Nephron (organoid): ENCODE results near the gene STING1.
"Not testable (repeated sequence)": the region's sequence is repeated elsewhere in the genome, so short reads cannot be mapped to it uniquely, and the experiment has no call there.

Experiments
- H3K27ac Mint-ChIP-seq, 3 experiments: 2 replicates each; pipeline ENCODE4 v1.8.0; 2020; ENCODE audit warnings: mixed read lengths in 3 of 3, mild to moderate bottlenecking in 2 of 3, moderate library complexity in 1 of 3
- H3K27me3 Mint-ChIP-seq: 2 replicates; pipeline ENCODE4 v1.8.0; 2021; ENCODE audit warnings: low read depth, mild to moderate bottlenecking, moderate library complexity, mixed read lengths
- H3K36me3 Mint-ChIP-seq: 2 replicates; pipeline ENCODE4 v1.8.0; 2020; ENCODE audit warnings: low read depth, mixed read lengths
- H3K4me1 Mint-ChIP-seq: 2 replicates; pipeline ENCODE4 v1.8.0; 2020; ENCODE audit warnings: mixed read lengths
- H3K4me3 Mint-ChIP-seq, 3 experiments: 2 replicates each; pipeline ENCODE4 v1.8.0; 2020; ENCODE audit warnings: mild to moderate bottlenecking in 3 of 3, mixed read lengths in 3 of 3, moderate library complexity in 2 of 3
- H3K9me3 Mint-ChIP-seq: 2 replicates; pipeline ENCODE4 v1.8.0; 2020; ENCODE audit warnings: mixed read lengths
- CTCF ChIP-seq, 3 experiments: fragments of 200-600 bp; sonication (generic); IDR thresholded peaks; one replicate each; pipeline ENCODE4 v1.5.0; 2021; ENCODE audit warnings: antibody characterized with exemption in 3 of 3; ENCODE audit not compliant: unreplicated experiment in 3 of 3

STING1 gene

GRCh38 chr5:139482050-139482889 lies at the start of gene STING1:
Gene STING1 (minus strand): TSS chr5:139482758. CDS start chr5:139481704, 1,054 bp downstream.
- H3K27ac Mint-ChIP-seq: peak within 1 kb of the TSS; percentile 95 to 99 (median 99)
- no peaks in the 10 kb centered on the region for H3K36me3 Mint-ChIP-seq
- peak within 1 kb of the TSS; percentile 62 to 90 (median 86) for H3K4me3 Mint-ChIP-seq
- H3K27me3 Mint-ChIP-seq: no peaks in the 10 kb centered on the region
- H3K9me3 Mint-ChIP-seq: no peaks in the 10 kb centered on the region
- peaks cover 36% of the 10 kb centered on the region for H3K4me1 Mint-ChIP-seq
- no peak for TF ChIP-seq CTCF (IDR thresholded peaks at IDR 0.05; ENCODE audit: unreplicated experiment in 3 of 3)

GRCh38 chr5:139531772-139532169 lies 49.2 kb upstream of the STING1 start:
- no peak for TF ChIP-seq CTCF (IDR thresholded peaks at IDR 0.05; ENCODE audit: unreplicated experiment in 3 of 3)
- no peak overlapping the region for H3K4me3 Mint-ChIP-seq
- peaks cover 20% of the 10 kb centered on the region for H3K4me1 Mint-ChIP-seq
- H3K27me3 Mint-ChIP-seq: no peaks in the 10 kb centered on the region
- peaks cover 3% of the 10 kb centered on the region for H3K9me3 Mint-ChIP-seq
- H3K27ac Mint-ChIP-seq: peak overlapping the region; percentile 73 to 94 (median 88)
- no peaks in the 10 kb centered on the region for H3K36me3 Mint-ChIP-seq

- H3K4me3 Mint-ChIP-seq, H3K27me3 Mint-ChIP-seq, H3K36me3 Mint-ChIP-seq, H3K9me3 Mint-ChIP-seq: not testable (repeated sequence)
- H3K4me1 Mint-ChIP-seq: peaks cover 31% of the 10 kb centered on the region
- peak overlapping the region in 2 of 3 experiments; percentile 73 to 94 for H3K27ac Mint-ChIP-seq
These were observed 47.5 kb upstream of the STING1 start for GRCh38 chr5:139530079-139530478.

GRCh38 chr5:139528695-139529094 lies 46.1 kb upstream of the STING1 start:
- not testable (repeated sequence) for H3K4me3 Mint-ChIP-seq, H3K36me3 Mint-ChIP-seq, H3K27me3 Mint-ChIP-seq, H3K9me3 Mint-ChIP-seq
- H3K27ac Mint-ChIP-seq: peak overlapping the region; percentile 87 to 91 (median 89)
- peaks cover 36% of the 10 kb centered on the region for H3K4me1 Mint-ChIP-seq

- H3K27ac Mint-ChIP-seq: peak overlapping the region; percentile 87 to 91 (median 89)
- not testable (repeated sequence) for H3K9me3 Mint-ChIP-seq, H3K36me3 Mint-ChIP-seq, H3K27me3 Mint-ChIP-seq
- peaks cover 40% of the 10 kb centered on the region for H3K4me1 Mint-ChIP-seq
- peak overlapping the region; percentile 54 to 68 (median 60) for H3K4me3 Mint-ChIP-seq
These were observed 45.4 kb upstream of the STING1 start for GRCh38 chr5:139527896-139528467.

- H3K27me3 Mint-ChIP-seq, H3K9me3 Mint-ChIP-seq, H3K36me3 Mint-ChIP-seq: not testable (repeated sequence)
- Mint-ChIP-seq H3K4me3 (peak overlapping the region; percentile 11 to 55 (median 34)), H3K27ac (peak overlapping the region; percentile 87 to 91 (median 89)), H3K4me1 (peaks cover 40% of the 10 kb centered on the region)
These were observed 44.5 kb upstream of the STING1 start for GRCh38 chr5:139527090-139527470.

GRCh38 chr5:139526309-139527089 lies 43.9 kb upstream of the STING1 start:
- H3K27me3 Mint-ChIP-seq, H3K36me3 Mint-ChIP-seq, H3K9me3 Mint-ChIP-seq: not testable (repeated sequence)
- Mint-ChIP-seq H3K4me1 (peaks cover 40% of the 10 kb centered on the region), H3K27ac (peak overlapping the region; percentile 87 to 91 (median 89)), H3K4me3 (peak overlapping the region; percentile 11 to 66 (median 55))

GRCh38 chr5:139525586-139526308 lies 43.2 kb upstream of the STING1 start:
- not testable (repeated sequence) for H3K36me3 Mint-ChIP-seq, H3K9me3 Mint-ChIP-seq, H3K27me3 Mint-ChIP-seq
- Mint-ChIP-seq H3K4me3 (peak overlapping the region; percentile 7 to 66 (median 44)), H3K27ac (peak overlapping the region; percentile 87 to 91 (median 89)), H3K4me1 (peaks cover 40% of the 10 kb centered on the region)
